GM23338 (cell line): ENCODE measurements around the gene PRM1.
"Not testable (repeated sequence)": the region's sequence is repeated elsewhere in the genome, so short reads cannot be mapped to it uniquely, and the experiment has no call there.

Experiments used
- CREB1 ChIP-seq: fragments of 250-450 bp; sonication (Bioruptor Pico); IDR thresholded peaks from 2 replicates; pipeline ENCODE4 v1.5.0; 2020; ENCODE audit warnings: low read depth, mild to moderate bottlenecking, moderate library complexity
- EZH2 ChIP-seq: fragments of 200-600 bp; sonication (generic); IDR thresholded peaks from one replicate; pipeline ENCODE4 v1.8.0; 2017; ENCODE audit warnings: antibody characterized with exemption, mild to moderate bottlenecking, low read depth; ENCODE audit not compliant: unreplicated experiment
- EZH2phosphoT487 ChIP-seq: fragments of 200-600 bp; sonication (generic); IDR thresholded peaks from one replicate; pipeline ENCODE4 v1.8.1; 2018; ENCODE audit warnings: antibody characterized with exemption; ENCODE audit not compliant: unreplicated experiment
- JUNB ChIP-seq: IDR thresholded peaks from one replicate; pipeline ENCODE4 v1.6.1; 2016; ENCODE audit warnings: antibody characterized with exemption; ENCODE audit not compliant: unreplicated experiment
- NANOG ChIP-seq: IDR thresholded peaks from 2 replicates; pipeline ENCODE4 v1.6.1; 2016; ENCODE audit warnings: antibody characterized with exemption, borderline replicate concordance
- POLR2AphosphoS5 ChIP-seq: IDR thresholded peaks from 2 replicates; pipeline ENCODE4 v1.6.1; 2016; ENCODE audit warnings: antibody characterized with exemption, low read depth
- STAT1 ChIP-seq: IDR thresholded peaks from one replicate; pipeline ENCODE4 v1.6.1; 2016; ENCODE audit warnings: antibody characterized with exemption; ENCODE audit not compliant: unreplicated experiment
- ZNF114 ChIP-seq: fragments of 250-450 bp; sonication (Bioruptor Pico); IDR thresholded peaks from 2 replicates; pipeline ENCODE4 v1.5.0; 2020; ENCODE audit warnings: mild to moderate bottlenecking, moderate library complexity
- ZNF331 ChIP-seq: fragments of 250-450 bp; sonication (Bioruptor Pico); IDR thresholded peaks from 2 replicates; pipeline ENCODE4 v1.5.0; 2020; ENCODE audit warnings: low read depth, mild to moderate bottlenecking, moderate library complexity
- TF ChIP-seq, protein P1 (sequence below), 2 experiments: fragments of 200-600 bp in 1 of 2; sonication (generic) in 1 of 2; conservative IDR thresholded peaks; 2 replicates each; pipeline versions ENCODE4 v1.5.1 to v1.6.1; 2016 to 2017; ENCODE audit warnings: antibody characterized with exemption in 2 of 2, low read depth in 2 of 2, mild to moderate bottlenecking in 2 of 2, moderate library complexity in 1 of 2
- TF ChIP-seq, protein P2 (sequence below): IDR thresholded peaks from 2 replicates; pipeline ENCODE4 v1.6.1; 2016; ENCODE audit warnings: antibody characterized with exemption
- TF ChIP-seq, protein P3 (sequence below): IDR thresholded peaks from one replicate; pipeline ENCODE4 v1.6.1; 2018; ENCODE audit warnings: antibody characterized with exemption; ENCODE audit not compliant: unreplicated experiment

DNA sequence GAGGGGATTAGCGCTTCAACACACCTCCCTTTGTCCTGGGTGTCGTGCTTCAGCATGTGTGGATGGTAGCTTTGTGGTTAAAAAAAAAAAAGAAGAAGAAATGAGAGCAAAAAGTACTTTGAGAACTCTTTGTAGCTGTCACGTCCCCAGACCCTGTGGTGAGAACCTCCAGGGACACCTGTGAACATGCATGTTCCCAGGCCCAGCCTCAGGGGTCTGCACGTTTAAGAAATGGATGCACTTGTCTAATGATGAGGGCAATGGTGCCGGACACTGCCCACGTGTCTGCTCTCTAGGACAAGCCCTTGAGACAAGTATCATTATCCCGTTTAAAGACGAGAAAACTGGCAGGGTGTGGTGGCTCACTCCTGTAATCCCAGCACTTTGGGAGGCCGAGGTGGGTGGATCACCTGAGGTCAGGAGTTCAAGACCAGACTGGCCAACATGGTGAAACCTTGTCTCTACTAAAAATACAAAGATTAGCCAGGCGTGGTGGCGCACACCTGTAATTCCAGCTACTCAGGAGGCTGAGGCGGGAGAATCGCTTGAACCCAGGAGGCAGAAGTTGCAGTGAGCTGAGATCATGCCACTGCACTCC lies 17.9 kb upstream of the PRM1 start:
- TF ChIP-seq EZH2; POLR2AphosphoS5; NANOG; CREB1; EZH2phosphoT487; JUNB; ZNF331 (CRISPR knock-in tag); STAT1; ZNF114 (CRISPR knock-in tag): not testable (repeated sequence)
- TF ChIP-seq, protein P1, sequence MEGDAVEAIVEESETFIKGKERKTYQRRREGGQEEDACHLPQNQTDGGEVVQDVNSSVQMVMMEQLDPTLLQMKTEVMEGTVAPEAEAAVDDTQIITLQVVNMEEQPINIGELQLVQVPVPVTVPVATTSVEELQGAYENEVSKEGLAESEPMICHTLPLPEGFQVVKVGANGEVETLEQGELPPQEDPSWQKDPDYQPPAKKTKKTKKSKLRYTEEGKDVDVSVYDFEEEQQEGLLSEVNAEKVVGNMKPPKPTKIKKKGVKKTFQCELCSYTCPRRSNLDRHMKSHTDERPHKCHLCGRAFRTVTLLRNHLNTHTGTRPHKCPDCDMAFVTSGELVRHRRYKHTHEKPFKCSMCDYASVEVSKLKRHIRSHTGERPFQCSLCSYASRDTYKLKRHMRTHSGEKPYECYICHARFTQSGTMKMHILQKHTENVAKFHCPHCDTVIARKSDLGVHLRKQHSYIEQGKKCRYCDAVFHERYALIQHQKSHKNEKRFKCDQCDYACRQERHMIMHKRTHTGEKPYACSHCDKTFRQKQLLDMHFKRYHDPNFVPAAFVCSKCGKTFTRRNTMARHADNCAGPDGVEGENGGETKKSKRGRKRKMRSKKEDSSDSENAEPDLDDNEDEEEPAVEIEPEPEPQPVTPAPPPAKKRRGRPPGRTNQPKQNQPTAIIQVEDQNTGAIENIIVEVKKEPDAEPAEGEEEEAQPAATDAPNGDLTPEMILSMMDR (conservative IDR thresholded peaks at IDR 0.05; ENCODE audit: low read depth in 2 of 2) = not testable (repeated sequence)
- TF ChIP-seq, protein P2, sequence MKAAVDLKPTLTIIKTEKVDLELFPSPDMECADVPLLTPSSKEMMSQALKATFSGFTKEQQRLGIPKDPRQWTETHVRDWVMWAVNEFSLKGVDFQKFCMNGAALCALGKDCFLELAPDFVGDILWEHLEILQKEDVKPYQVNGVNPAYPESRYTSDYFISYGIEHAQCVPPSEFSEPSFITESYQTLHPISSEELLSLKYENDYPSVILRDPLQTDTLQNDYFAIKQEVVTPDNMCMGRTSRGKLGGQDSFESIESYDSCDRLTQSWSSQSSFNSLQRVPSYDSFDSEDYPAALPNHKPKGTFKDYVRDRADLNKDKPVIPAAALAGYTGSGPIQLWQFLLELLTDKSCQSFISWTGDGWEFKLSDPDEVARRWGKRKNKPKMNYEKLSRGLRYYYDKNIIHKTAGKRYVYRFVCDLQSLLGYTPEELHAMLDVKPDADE = not testable (repeated sequence)
- TF ChIP-seq, protein P3, sequence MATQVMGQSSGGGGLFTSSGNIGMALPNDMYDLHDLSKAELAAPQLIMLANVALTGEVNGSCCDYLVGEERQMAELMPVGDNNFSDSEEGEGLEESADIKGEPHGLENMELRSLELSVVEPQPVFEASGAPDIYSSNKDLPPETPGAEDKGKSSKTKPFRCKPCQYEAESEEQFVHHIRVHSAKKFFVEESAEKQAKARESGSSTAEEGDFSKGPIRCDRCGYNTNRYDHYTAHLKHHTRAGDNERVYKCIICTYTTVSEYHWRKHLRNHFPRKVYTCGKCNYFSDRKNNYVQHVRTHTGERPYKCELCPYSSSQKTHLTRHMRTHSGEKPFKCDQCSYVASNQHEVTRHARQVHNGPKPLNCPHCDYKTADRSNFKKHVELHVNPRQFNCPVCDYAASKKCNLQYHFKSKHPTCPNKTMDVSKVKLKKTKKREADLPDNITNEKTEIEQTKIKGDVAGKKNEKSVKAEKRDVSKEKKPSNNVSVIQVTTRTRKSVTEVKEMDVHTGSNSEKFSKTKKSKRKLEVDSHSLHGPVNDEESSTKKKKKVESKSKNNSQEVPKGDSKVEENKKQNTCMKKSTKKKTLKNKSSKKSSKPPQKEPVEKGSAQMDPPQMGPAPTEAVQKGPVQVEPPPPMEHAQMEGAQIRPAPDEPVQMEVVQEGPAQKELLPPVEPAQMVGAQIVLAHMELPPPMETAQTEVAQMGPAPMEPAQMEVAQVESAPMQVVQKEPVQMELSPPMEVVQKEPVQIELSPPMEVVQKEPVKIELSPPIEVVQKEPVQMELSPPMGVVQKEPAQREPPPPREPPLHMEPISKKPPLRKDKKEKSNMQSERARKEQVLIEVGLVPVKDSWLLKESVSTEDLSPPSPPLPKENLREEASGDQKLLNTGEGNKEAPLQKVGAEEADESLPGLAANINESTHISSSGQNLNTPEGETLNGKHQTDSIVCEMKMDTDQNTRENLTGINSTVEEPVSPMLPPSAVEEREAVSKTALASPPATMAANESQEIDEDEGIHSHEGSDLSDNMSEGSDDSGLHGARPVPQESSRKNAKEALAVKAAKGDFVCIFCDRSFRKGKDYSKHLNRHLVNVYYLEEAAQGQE = not testable (repeated sequence)
